Measurements from ENCODE around the gene NFIB. TPM values are rescaled to one million over a fixed set of nuclear protein-coding genes. Genes with fewer than 3 reads are reported as not detected.

The NFIB gene
- total and polyA plus RNA-seq, 7 experiments from 2014 or later: 0.32 TPM; not detected in 6

DNA sequence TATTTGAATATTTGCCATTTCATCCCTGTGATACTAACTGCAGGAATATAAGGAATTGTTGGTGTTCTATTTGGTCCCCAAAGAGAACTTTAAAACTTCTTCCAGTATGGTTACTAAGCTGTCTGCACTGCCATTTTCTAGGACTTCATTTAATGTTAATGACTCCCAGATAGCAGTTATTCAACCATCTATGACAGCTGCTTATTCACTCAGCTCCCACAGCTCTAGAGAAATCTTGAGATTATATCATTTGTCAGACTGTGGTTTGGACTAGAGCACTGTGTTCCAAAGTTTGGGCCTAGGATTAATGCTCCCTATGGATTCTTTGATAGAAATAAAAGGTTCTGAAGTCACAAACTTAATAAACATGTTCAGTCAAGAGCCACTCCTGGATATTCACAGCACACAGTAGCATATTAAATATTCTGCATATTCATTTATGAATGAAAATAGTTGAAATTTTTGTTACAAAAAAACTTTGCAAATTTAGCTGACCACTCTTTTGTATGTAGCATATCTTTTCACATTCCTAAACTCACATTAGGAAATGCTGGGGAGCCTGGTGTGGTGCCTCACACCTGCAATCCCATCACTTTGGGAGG, 173.7 kb downstream of the NFIB start:
- no peaks in the 10 kb centered on the region for H3K4me1 Mint-ChIP-seq
- POLR2A ChIA-PET: no interaction called here
- no peaks in the 10 kb centered on the region for H3K27me3 ChIP-seq (ENCODE audit: control insufficient read depth in 2 of 2, insufficient read depth in 2 of 2, low read length in 2 of 2)
- H3K27ac Mint-ChIP-seq: no peak overlapping the region
- H3K9me3 Mint-ChIP-seq: peaks cover 0 to 5% (median 0%) of the 10 kb centered on the region in 11 donors
- H3K9me3 ChIP-seq (ENCODE audit: control insufficient read depth in 2 of 3, low read length in 3 of 3): no peaks in the 10 kb centered on the region
- no peaks in the 10 kb centered on the region for H3K4me1 ChIP-seq (ENCODE audit: control insufficient read depth in 2 of 2, insufficient read depth in 2 of 2, low read length in 2 of 2)
- H3K36me3 ChIP-seq (ENCODE audit: control insufficient read depth in 2 of 3, insufficient read depth in 3 of 3, low read length in 3 of 3): no peaks in the 10 kb centered on the region
- CTCF ChIA-PET: no interaction called here
- H3K36me3 Mint-ChIP-seq: no peaks in the 10 kb centered on the region
- H3K27me3 Mint-ChIP-seq: no peaks in the 10 kb centered on the region
- no peak overlapping the region for H3K4me3 ChIP-seq (ENCODE audit: low read length)
- H3K4me3 Mint-ChIP-seq: no peak overlapping the region
- intact Hi-C loops (cut with micrococcal nuclease): no loop called here
- H3K27ac ChIP-seq (ENCODE audit: low read depth, low read length): no peak overlapping the region
- DNase-seq: no peak
- ATAC-seq: no peak

DNA sequence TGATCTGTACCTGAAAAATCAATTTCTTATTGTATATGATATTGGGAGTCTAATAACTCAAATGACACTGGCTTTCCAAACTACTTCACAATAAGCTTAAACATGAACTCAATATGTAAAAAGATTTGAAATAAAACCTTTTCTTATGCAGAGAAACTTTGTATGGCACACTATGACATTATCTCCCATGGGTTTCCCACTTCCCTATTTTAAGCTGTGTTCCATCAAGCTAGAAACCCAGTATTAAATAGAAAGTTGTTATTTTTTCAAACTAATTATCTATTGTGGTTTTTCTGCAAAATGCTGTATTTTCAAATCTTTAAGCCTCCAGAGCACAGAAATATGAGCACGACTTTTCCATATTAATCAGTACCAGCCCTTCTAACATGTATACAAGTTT, 174.7 kb downstream of the NFIB start:
- Mint-ChIP-seq H3K4me1 (no peaks in the 10 kb centered on the region), H3K27me3 (no peaks in the 10 kb centered on the region), H3K27ac (no peak overlapping the region), H3K36me3 (no peaks in the 10 kb centered on the region), H3K4me3 (no peak overlapping the region), H3K9me3 (peaks cover 0 to 3% (median 0%) of the 10 kb centered on the region in 11 donors)
- Histone ChIP-seq H3K4me3 (ENCODE audit: low read length) (no peak overlapping the region), H3K27me3 (ENCODE audit: control insufficient read depth in 2 of 2, insufficient read depth in 2 of 2, low read length in 2 of 2) (no peaks in the 10 kb centered on the region), H3K9me3 (ENCODE audit: control insufficient read depth in 2 of 3, low read length in 3 of 3) (no peaks in the 10 kb centered on the region), H3K27ac (ENCODE audit: low read depth, low read length) (no peak overlapping the region), H3K36me3 (ENCODE audit: control insufficient read depth in 2 of 3, insufficient read depth in 3 of 3, low read length in 3 of 3) (no peaks in the 10 kb centered on the region), H3K4me1 (ENCODE audit: control insufficient read depth in 2 of 2, insufficient read depth in 2 of 2, low read length in 2 of 2) (no peaks in the 10 kb centered on the region)
- POLR2A ChIA-PET: no interaction called here
- CTCF ChIA-PET: no interaction called here
- ATAC-seq: no peak
- intact Hi-C loops (cut with micrococcal nuclease): no loop called here
- DNase-seq: no peak

DNA sequence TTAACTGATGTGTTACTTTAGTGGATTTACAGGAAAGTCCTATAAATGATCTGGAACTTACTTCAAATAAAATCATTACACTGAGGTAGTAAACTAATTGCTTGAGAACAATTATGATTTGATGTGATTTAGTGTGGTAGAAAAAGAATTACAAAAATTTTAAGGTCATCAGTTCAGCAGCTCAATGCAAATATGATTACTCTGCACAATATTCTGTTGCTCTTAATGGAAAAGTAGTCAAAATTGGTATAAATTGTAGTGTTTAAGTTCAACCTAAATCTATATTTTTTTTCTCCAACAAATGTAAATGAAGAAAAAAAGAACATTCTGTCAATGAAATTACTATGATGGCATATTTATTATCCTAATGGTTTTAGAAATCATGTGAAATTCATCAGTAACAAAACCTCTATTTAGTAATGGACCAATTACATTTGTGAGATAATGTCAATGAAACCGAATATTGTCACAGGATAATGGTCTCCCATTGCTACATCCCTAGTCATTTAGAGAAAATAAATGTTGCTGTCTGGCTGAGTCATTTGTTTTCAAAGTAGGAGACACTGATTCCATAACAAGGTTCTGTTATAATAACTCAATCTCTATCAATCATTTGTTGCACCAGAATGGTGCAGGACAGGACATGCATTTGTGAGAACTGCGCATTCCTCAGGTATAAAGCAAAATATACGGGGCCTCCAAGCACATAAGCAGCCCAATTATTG, 177.1 kb downstream of the NFIB start:
- Histone ChIP-seq H3K27me3 (ENCODE audit: control insufficient read depth in 2 of 2, insufficient read depth in 2 of 2, low read length in 2 of 2) (no peaks in the 10 kb centered on the region), H3K27ac (ENCODE audit: low read depth, low read length) (no peak overlapping the region), H3K9me3 (ENCODE audit: control insufficient read depth in 2 of 3, low read length in 3 of 3) (no peaks in the 10 kb centered on the region), H3K36me3 (ENCODE audit: control insufficient read depth in 2 of 3, insufficient read depth in 3 of 3, low read length in 3 of 3) (no peaks in the 10 kb centered on the region), H3K4me3 (ENCODE audit: low read length) (no peak overlapping the region), H3K4me1 (ENCODE audit: control insufficient read depth in 2 of 2, insufficient read depth in 2 of 2, low read length in 2 of 2) (no peaks in the 10 kb centered on the region)
- intact Hi-C loops (cut with micrococcal nuclease): no loop called here
- ChIA-PET CTCF (no interaction called here), POLR2A (no interaction called here)
- H3K9me3 Mint-ChIP-seq: peaks cover 0 to 1% (median 0%) of the 10 kb centered on the region in 11 donors
- no peaks in the 10 kb centered on the region for H3K27me3 Mint-ChIP-seq
- H3K4me3 Mint-ChIP-seq: no peak overlapping the region
- H3K27ac Mint-ChIP-seq: no peak overlapping the region
- H3K36me3 Mint-ChIP-seq: no peaks in the 10 kb centered on the region
- DNase-seq: no peak
- H3K4me1 Mint-ChIP-seq: no peaks in the 10 kb centered on the region
- no peak for ATAC-seq

DNA sequence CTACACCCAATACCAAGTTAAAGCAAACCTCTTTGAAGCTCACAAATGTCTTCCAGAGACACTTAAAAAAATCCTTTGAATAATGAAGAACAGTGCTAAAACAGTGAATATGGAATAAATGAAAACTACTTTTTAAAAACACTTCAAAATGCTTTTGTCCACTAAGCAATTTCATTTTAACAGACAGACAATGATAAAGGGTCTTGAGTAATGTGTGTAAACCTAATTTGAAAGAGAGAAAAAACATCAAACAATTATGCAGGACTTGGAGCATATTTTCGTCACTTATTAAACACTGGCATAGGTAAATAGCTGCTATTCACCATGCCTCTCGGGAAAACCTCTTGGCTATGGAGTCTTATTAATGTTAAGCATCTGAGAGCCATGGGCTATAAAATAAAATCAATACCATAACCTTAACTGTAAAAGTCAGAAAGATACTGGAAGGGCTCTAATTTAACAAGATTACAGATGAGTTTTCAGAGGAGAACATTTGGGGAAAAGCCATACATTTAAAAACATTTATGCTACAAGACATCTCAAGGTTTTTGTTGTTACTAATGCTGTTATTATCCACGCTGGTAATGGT, 177.8 kb downstream of the NFIB start:
- no peaks in the 10 kb centered on the region for H3K4me1 ChIP-seq (ENCODE audit: control insufficient read depth in 2 of 2, insufficient read depth in 2 of 2, low read length in 2 of 2)
- H3K36me3 ChIP-seq (ENCODE audit: control insufficient read depth in 2 of 3, insufficient read depth in 3 of 3, low read length in 3 of 3): no peaks in the 10 kb centered on the region
- Mint-ChIP-seq H3K36me3 (no peaks in the 10 kb centered on the region), H3K4me3 (no peak overlapping the region), H3K4me1 (no peaks in the 10 kb centered on the region), H3K27ac (no peak overlapping the region), H3K9me3 (peaks cover 0 to 1% (median 0%) of the 10 kb centered on the region in 11 donors), H3K27me3 (no peaks in the 10 kb centered on the region)
- intact Hi-C loops (cut with micrococcal nuclease): no loop called here
- H3K27me3 ChIP-seq (ENCODE audit: control insufficient read depth in 2 of 2, insufficient read depth in 2 of 2, low read length in 2 of 2): no peaks in the 10 kb centered on the region
- H3K4me3 ChIP-seq (ENCODE audit: low read length): no peak overlapping the region
- no peaks in the 10 kb centered on the region for H3K9me3 ChIP-seq (ENCODE audit: control insufficient read depth in 2 of 3, low read length in 3 of 3)
- POLR2A ChIA-PET: no interaction called here
- CTCF ChIA-PET: no interaction called here
- DNase-seq (no peak), ATAC-seq (no peak)
- no peak overlapping the region for H3K27ac ChIP-seq (ENCODE audit: low read depth, low read length)

DNA sequence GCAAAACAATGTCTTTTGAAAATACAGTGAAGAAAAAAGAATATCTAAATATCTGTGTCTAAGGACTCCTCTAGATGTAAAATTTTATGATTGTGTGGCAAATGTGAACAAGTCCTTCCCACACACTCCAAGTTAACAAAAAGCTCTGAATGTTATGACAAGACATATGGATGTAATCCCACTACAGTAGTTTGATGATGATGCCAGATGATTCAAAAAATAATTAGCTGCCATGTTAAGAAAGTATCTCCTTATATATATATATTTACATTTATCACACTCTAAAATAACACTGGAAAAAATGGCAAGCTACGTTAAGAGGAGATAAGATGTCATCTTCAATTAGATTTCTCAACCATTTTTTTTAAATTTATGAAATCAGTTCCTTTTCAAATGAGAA, 178.5 kb downstream of the NFIB start:
- ATAC-seq (no peak), DNase-seq (no peak)
- H3K4me1 Mint-ChIP-seq: no peaks in the 10 kb centered on the region
- Histone ChIP-seq H3K27ac (ENCODE audit: low read depth, low read length) (no peak overlapping the region), H3K4me1 (ENCODE audit: control insufficient read depth in 2 of 2, insufficient read depth in 2 of 2, low read length in 2 of 2) (no peaks in the 10 kb centered on the region), H3K27me3 (ENCODE audit: control insufficient read depth in 2 of 2, insufficient read depth in 2 of 2, low read length in 2 of 2) (no peaks in the 10 kb centered on the region), H3K9me3 (ENCODE audit: control insufficient read depth in 2 of 3, low read length in 3 of 3) (no peaks in the 10 kb centered on the region), H3K36me3 (ENCODE audit: control insufficient read depth in 2 of 3, insufficient read depth in 3 of 3, low read length in 3 of 3) (no peaks in the 10 kb centered on the region), H3K4me3 (ENCODE audit: low read length) (no peak overlapping the region)
- intact Hi-C loops (cut with micrococcal nuclease): no loop called here
- H3K36me3 Mint-ChIP-seq: no peaks in the 10 kb centered on the region
- no peak overlapping the region for H3K4me3 Mint-ChIP-seq
- POLR2A ChIA-PET: interaction anchor here (0.7 kb wide), 1 partner anchor 879 kb away, joined by 3 read pairs; no protein-coding TSS in a partner anchor
- CTCF ChIA-PET: no interaction called here
- H3K27me3 Mint-ChIP-seq: no peaks in the 10 kb centered on the region
- H3K9me3 Mint-ChIP-seq: peaks cover 0 to 1% (median 0%) of the 10 kb centered on the region in 11 donors
- no peak overlapping the region for H3K27ac Mint-ChIP-seq

DNA sequence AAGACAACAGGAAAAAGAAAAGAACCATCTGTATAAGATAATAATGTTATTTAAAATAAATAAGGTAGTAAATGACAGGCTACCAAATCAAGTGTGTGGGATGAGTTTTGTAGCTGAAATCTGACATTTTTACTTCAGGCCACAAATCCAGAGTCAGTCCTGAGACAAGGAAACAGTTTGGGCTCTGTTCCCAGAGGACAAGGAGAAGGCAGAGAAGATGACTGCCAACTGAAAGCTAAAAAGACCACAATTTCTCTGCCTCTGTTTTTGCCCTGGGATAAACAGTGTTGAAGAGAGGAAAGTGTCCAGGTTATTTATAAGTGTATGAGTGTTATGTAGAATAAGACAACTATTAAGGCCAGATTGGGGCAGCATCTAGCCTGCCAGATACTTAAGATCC, 180.5 kb downstream of the NFIB start:
- DNase-seq (no peak), ATAC-seq (no peak)
- H3K27ac ChIP-seq (ENCODE audit: low read depth, low read length): no peak overlapping the region
- Mint-ChIP-seq H3K9me3 (peaks cover 0 to 2% (median 0%) of the 10 kb centered on the region in 11 donors), H3K27ac (no peak overlapping the region), H3K27me3 (no peaks in the 10 kb centered on the region), H3K36me3 (no peaks in the 10 kb centered on the region), H3K4me1 (no peaks in the 10 kb centered on the region), H3K4me3 (no peak overlapping the region)
- no peaks in the 10 kb centered on the region for H3K27me3 ChIP-seq (ENCODE audit: control insufficient read depth in 2 of 2, insufficient read depth in 2 of 2, low read length in 2 of 2)
- POLR2A ChIA-PET: no interaction called here
- H3K4me1 ChIP-seq (ENCODE audit: control insufficient read depth in 2 of 2, insufficient read depth in 2 of 2, low read length in 2 of 2): no peaks in the 10 kb centered on the region
- no peaks in the 10 kb centered on the region for H3K36me3 ChIP-seq (ENCODE audit: control insufficient read depth in 2 of 3, insufficient read depth in 3 of 3, low read length in 3 of 3)
- no peak overlapping the region for H3K4me3 ChIP-seq (ENCODE audit: low read length)
- intact Hi-C loops (cut with micrococcal nuclease): no loop called here
- no peaks in the 10 kb centered on the region for H3K9me3 ChIP-seq (ENCODE audit: control insufficient read depth in 2 of 3, low read length in 3 of 3)
- CTCF ChIA-PET: interaction anchor here (0.7 kb wide), 1 partner anchor 61 kb away, joined by 3 read pairs; no protein-coding TSS in a partner anchor

DNA sequence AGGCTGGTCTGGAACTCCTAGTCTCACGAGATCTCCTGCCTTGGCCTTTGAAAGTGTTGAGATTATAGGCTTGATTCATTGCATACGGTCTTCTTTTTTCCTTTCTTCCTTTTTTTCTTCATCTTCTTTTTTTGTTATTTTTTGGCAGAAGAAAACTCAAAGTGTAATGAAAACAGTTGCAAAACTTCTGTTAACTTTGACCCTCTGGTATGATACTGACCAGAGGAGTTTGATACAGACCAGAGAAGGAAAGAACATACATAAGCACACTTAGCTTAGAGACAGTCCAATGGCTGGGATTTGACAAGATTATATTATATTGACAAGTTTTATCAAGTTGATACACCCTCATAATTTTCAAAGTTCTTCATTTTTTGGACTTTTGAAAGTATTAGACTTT, 181.2 kb downstream of the NFIB start:
- Mint-ChIP-seq H3K4me1 (no peaks in the 10 kb centered on the region), H3K9me3 (peaks cover 0 to 2% (median 0%) of the 10 kb centered on the region in 11 donors), H3K4me3 (no peak overlapping the region), H3K36me3 (no peaks in the 10 kb centered on the region), H3K27me3 (no peaks in the 10 kb centered on the region), H3K27ac (no peak overlapping the region)
- Histone ChIP-seq H3K27ac (ENCODE audit: low read depth, low read length) (no peak overlapping the region), H3K9me3 (ENCODE audit: control insufficient read depth in 2 of 3, low read length in 3 of 3) (no peaks in the 10 kb centered on the region), H3K27me3 (ENCODE audit: control insufficient read depth in 2 of 2, insufficient read depth in 2 of 2, low read length in 2 of 2) (no peaks in the 10 kb centered on the region), H3K4me3 (ENCODE audit: low read length) (no peak overlapping the region), H3K36me3 (ENCODE audit: control insufficient read depth in 2 of 3, insufficient read depth in 3 of 3, low read length in 3 of 3) (no peaks in the 10 kb centered on the region), H3K4me1 (ENCODE audit: control insufficient read depth in 2 of 2, insufficient read depth in 2 of 2, low read length in 2 of 2) (no peaks in the 10 kb centered on the region)
- ATAC-seq: no peak
- DNase-seq: no peak
- ChIA-PET POLR2A (no interaction called here), CTCF (no interaction called here)
- intact Hi-C loops (cut with micrococcal nuclease): no loop called here

All from naive thymus-derived CD4-positive, alpha-beta T cell (primary cell).